Measurements from ENCODE around the gene GSAP. TPM values are rescaled to one million over a fixed set of nuclear protein-coding genes. Genes with fewer than 3 reads are reported as not detected.
A peak's percentile ranks its signal among the peaks of the same experiment; 100 is the strongest.

Gene GSAP
- polyA plus RNA-seq, 1 of the 3 experiments (the other 2 are of a cell fraction): 5.9 TPM

DNA sequence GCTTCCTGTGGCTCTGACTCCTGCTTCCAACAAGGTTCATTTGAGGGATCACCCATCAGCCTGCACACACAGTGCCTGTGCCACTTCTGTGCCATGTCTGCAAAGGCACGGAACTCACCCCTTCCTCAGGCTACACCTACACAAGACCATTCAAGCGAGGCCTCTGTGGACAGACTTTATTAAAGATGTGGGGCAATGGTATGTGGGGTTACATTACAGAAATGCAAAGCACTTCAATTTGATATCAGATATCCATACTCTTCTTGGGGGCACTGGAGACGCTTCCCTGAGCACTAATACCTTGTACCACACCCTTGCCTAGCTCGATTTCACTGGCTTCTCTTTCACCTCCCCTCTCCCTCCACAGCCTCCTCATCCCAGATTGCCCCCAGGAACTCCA, 132.1 kb downstream of the GSAP start:
- no peak for DNase-seq
- 75% methylated on average over 4 of the region's 4 CpGs for WGBS (ENCODE audit: low lambda C conversion rate)
- TF ChIP-seq MXI1 (IDR thresholded peaks at IDR 0.05; ENCODE audit: low read depth, low read length): no peak
- no peak for TF ChIP-seq RCOR1 (IDR thresholded peaks at IDR 0.05; ENCODE audit: low read length)
- no peak for TF ChIP-seq RFX5 (IDR thresholded peaks at IDR 0.05; ENCODE audit: low read length)
- no peak for TF ChIP-seq ELF1 (IDR thresholded peaks at IDR 0.05)
- TF ChIP-seq ZBTB33 (IDR thresholded peaks at IDR 0.05; ENCODE audit: borderline replicate concordance, low read depth): no peak
- no peak for TF ChIP-seq GATA2 (CRISPR knock-in tag; IDR thresholded peaks at IDR 0.05)
- no peak for TF ChIP-seq TCF12 (IDR thresholded peaks at IDR 0.05)
- TF ChIP-seq EZH2phosphoT487 (IDR thresholded peaks at IDR 0.05; ENCODE audit: borderline replicate concordance, low read depth): no peak
- no peak for TF ChIP-seq JUND (IDR thresholded peaks at IDR 0.05)
- no peak for TF ChIP-seq NFIC (IDR thresholded peaks at IDR 0.05; ENCODE audit: borderline replicate concordance)
- TF ChIP-seq, protein P1, sequence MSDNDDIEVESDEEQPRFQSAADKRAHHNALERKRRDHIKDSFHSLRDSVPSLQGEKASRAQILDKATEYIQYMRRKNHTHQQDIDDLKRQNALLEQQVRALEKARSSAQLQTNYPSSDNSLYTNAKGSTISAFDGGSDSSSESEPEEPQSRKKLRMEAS (IDR thresholded peaks at IDR 0.05; ENCODE audit: low read depth): no peak
- no peak for TF ChIP-seq FOXJ3 (CRISPR knock-in tag; IDR thresholded peaks at IDR 0.05)
- peaks cover 0 to 26% of the 10 kb centered on the region in 2 experiments; a peak in 2 of 4 replicates for H3K4me1 ChIP-seq (ENCODE audit: control insufficient read depth in 1 of 2, insufficient read depth in 2 of 2, low read depth in 1 of 2, low read length in 1 of 2)
- no peak overlapping the region for H3K4me2 ChIP-seq
- ChIA-PET CTCF (interaction anchor here (0.6 to 1.9 kb wide), 3 partner anchors 10 to 48 kb away, joined by 3 to 8 read pairs (median 3); no protein-coding TSS in a partner anchor), POLR2A (no interaction called here)
- H3K4me3 ChIP-seq (ENCODE audit: low read depth in 2 of 2, low read length in 1 of 2): no peak overlapping the region
- no peaks in the 10 kb centered on the region for H4K20me1 ChIP-seq (ENCODE audit: insufficient read depth)
- no peaks in the 10 kb centered on the region for H3K36me3 ChIP-seq (replicated peaks in 1 of 2; ENCODE audit: control insufficient read depth in 1 of 2, insufficient read depth in 2 of 2, low read length in 1 of 2)
- no peaks in the 10 kb centered on the region for H3F3A ChIP-seq (replicated peaks; ENCODE audit: insufficient read depth)
- H3K9me2 ChIP-seq: no peaks in the 10 kb centered on the region
- no peaks in the 10 kb centered on the region for H3K9me3 ChIP-seq
- no peak overlapping the region for H2AFZ ChIP-seq (ENCODE audit: low read depth)
- H3K79me2 ChIP-seq (ENCODE audit: insufficient read depth): no peaks in the 10 kb centered on the region
- no peaks in the 10 kb centered on the region for H3K27me3 ChIP-seq (ENCODE audit: insufficient read depth)
- H3K9ac ChIP-seq: no peak overlapping the region
- H3K27ac ChIP-seq (ENCODE audit: low read depth in 2 of 2, low read length in 1 of 2): no peak overlapping the region

- Histone ChIP-seq H3K9me3 (no peaks in the 10 kb centered on the region), H3K4me3 (ENCODE audit: low read depth in 2 of 2, low read length in 1 of 2) (no peak overlapping the region), H3K36me3 (replicated peaks in 1 of 2; ENCODE audit: control insufficient read depth in 1 of 2, insufficient read depth in 2 of 2, low read length in 1 of 2) (no peaks in the 10 kb centered on the region), H3K27ac (ENCODE audit: low read depth in 2 of 2, low read length in 1 of 2) (no peak overlapping the region), H4K20me1 (ENCODE audit: insufficient read depth) (no peaks in the 10 kb centered on the region), H3K9me2 (no peaks in the 10 kb centered on the region), H3F3A (replicated peaks; ENCODE audit: insufficient read depth) (no peaks in the 10 kb centered on the region), H3K9ac (no peak overlapping the region), H3K4me1 (ENCODE audit: control insufficient read depth in 1 of 2, insufficient read depth in 2 of 2, low read depth in 1 of 2, low read length in 1 of 2) (peaks cover 0 to 26% of the 10 kb centered on the region in 2 experiments; a peak in 2 of 4 replicates), H2AFZ (ENCODE audit: low read depth) (no peak overlapping the region), H3K4me2 (no peak overlapping the region), H3K27me3 (ENCODE audit: insufficient read depth) (no peaks in the 10 kb centered on the region), H3K79me2 (ENCODE audit: insufficient read depth) (no peaks in the 10 kb centered on the region)
- CTCF ChIA-PET: interaction anchor here (0.7 to 1.2 kb wide), 3 partner anchors 24 to 49 kb away, joined by 3 to 6 read pairs (median 3); no protein-coding TSS in a partner anchor
- TF ChIP-seq GATA2 (CRISPR knock-in tag; IDR thresholded peaks at IDR 0.05) (0 out of 2 replicates have a peak, but pooled peaks have one; percentile 9), MEF2A (IDR thresholded peaks at IDR 0.05; ENCODE audit: borderline replicate concordance, low read depth) (no peak)
- 29% methylated on average over 1 of the region's 1 CpG for WGBS (ENCODE audit: low lambda C conversion rate)
- no peak for DNase-seq
- POLR2A ChIA-PET: no interaction called here
Measured at GRCh38 chr7:77282897-77283296, 133.3 kb downstream of the GSAP start.
